ENCODE data around the gene NWD2.

The NWD2 gene

GRCh38 chr4:37299468-37299867 lies 54.9 kb downstream of the NWD2 start:
- no peak for DNase-seq

DNA sequence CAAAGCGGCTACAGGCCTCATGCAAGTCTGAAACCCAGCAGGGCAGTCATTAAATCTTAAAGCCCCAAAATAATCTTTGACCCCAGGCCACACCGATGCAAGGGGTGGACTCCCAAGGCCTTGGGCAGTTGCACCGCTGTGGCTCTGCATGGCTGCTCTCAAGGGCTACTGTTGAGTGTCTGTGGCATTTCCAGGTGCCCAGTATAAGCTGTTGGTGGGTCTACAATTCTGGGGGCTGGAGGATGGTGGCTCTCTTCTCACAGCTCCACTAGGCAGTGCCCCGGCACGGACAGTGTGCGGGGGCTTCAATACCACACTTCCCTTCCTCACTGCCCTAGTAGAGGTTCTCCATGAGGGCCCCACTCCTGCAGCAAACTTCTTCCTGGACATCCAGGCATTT lies 60.1 kb downstream of the NWD2 start:
- no peak for DNase-seq

DNA sequence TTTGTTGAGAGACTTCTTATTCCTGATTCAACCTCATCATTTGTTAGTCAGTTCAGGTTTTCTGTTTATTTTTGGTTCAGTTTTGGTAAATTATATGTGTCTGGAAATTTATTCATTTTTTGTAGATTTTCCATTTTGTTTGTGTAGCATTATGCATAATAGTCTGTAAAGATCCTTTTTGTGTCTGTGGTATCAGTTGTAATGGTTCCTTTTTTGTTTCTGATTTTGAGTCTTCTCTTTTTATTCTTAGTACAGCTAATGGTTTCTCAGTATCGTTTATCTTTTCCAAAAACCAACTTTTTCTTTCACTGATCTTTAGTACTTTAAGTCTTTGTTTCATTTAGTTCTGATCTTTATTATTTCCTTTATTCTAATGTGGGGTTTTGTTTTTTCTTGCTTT lies 61.4 kb downstream of the NWD2 start:
- no peak for DNase-seq

DNA sequence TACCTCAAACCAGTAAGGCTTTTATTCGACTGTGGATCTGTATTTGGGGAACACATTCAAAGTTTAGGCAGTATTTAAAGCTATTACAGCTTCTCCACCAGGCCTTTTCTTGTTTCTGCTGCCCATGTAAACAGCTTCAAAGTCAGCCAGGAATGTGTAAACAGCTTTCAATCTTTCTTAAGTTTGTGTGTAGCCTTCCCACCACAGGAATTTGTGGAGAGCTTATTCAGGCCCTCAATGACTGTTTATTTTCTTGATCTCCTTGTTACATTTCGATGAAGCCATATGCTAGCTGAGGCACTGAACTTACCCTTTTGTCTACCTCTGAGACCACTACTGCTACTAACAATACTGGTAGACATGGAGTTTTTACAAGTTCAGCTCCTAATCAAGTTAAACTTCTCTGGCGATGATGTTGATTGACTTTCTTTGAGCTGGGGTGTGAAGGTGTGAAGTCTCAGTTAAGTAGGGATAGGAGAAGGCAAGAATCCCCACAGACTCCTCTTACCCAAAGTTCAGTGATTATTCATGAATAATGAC lies 72.6 kb downstream of the NWD2 start:
- no peak for DNase-seq

DNA sequence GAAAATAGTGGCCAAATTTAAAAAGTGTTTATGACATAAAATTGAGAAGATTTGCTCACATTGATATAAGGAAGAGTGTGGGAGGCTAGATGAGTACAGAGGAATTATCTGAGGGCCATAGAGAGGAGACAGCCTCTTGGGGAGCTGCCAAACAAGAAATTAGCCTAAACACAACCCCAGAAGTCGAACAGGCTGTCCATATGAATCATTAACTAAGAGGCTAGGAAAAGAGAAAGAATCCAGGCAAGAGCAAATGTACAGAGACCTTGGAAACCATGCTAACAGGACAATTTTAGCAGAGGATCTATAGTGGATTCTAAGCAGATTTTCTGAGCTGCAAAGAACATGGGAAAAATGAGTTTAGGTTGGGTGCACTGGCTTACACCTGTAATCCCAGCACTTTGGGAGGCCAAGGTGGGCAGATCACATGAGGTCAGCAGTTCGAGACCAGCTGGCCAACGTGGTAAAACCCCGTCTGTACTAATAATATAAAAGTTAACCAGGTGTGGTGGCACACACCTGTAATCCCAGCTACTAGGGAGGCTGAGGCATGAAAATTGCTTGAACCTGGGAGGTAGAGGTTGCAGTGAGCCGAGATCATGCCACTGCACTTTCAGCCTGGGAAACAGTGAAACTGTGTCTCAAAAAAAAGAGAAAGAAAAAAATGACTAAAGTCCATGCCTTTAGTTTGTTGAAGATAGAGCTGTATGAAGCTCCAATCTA lies 76.1 kb downstream of the NWD2 start:
- DNase-seq = no peak

GRCh38 chr4:37322122-37322521 lies 77.6 kb downstream of the NWD2 start:
- no peak for DNase-seq

- peak; percentile 65 for DNase-seq
These were observed 80.0 kb downstream of the NWD2 start for GRCh38 chr4:37324546-37324945.

DNA sequence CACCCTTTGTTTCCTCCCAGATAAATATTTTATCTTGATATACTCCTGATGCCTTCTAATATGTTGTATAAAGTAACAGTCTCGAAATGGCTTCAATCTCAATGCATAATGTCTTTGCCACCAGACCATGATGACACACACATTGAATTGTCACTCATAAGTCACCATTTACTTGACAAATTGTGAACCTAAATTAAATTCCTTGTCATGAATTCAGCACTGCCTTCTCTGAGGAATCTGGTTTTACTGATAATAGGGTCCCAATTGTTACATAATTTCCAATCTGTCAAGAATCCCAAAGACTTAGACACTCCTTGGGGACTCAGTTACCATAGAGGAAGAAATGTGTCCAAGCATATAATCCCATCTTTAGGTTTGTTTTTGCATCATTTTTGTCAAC lies 82.3 kb downstream of the NWD2 start:
- DNase-seq = no peak

DNA sequence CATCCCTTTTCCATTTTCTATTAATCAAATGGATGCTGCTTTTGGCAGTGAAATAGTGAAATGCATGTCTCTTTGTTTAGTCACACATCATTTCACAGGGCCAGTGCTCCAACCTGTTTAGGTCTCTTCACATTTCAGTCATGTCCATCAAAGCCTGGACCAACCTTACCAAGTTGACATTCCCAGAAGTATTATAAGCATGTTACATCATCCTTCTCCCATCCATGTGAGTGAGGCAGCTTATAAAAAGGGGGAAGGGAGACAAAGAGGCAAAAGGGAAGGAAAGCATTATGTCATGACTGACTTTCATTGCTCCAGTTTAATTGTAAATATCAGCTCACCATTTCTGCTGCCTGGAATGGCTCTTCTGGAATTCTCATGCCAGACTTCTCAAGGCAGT lies 94.4 kb downstream of the NWD2 start:
- no peak for DNase-seq

GRCh38 chr4:37358748-37359147 lies 114.2 kb downstream of the NWD2 start:
- no peak for DNase-seq

GRCh38 chr4:37359261-37359660 lies 114.7 kb downstream of the NWD2 start:
- DNase-seq = no peak

- DNase-seq = no peak
These were observed 121.3 kb downstream of the NWD2 start for GRCh38 chr4:37365888-37366287.

- DNase-seq = no peak
These were observed 123.4 kb downstream of the NWD2 start for GRCh38 chr4:37367901-37368300.

- no peak for DNase-seq
These were observed 125.5 kb downstream of the NWD2 start for GRCh38 chr4:37370052-37370451.

GRCh38 chr4:37381040-37381668 lies 136.6 kb downstream of the NWD2 start:
- DNase-seq = no peak

- DNase-seq = peak; percentile 54
These were observed 139.2 kb downstream of the NWD2 start for GRCh38 chr4:37383579-37384229.

- no peak for DNase-seq
These were observed 140.9 kb downstream of the NWD2 start for GRCh38 chr4:37385424-37385823.

- no peak for DNase-seq
These were observed 144.3 kb downstream of the NWD2 start for GRCh38 chr4:37388681-37389365.

DNA sequence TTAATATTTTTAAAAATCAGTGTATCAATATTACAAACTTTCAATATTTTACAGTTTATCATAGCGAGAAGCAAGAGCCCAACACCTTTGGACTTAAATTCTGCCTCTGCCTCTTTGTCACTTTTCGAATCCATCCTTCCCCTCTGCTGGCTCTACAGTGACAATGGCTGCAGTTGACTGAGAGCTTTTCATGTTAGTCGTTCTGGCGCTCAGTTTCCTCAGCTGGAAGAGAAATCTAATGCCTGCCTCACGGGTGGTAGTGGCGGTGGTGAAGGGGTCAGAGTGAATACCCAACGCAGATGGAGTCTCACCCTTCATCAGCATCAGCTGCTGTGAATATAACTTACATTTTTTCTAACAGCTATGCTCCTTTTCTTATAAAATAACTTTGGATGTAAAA lies 144.8 kb downstream of the NWD2 start:
- DNase-seq = no peak

DNA sequence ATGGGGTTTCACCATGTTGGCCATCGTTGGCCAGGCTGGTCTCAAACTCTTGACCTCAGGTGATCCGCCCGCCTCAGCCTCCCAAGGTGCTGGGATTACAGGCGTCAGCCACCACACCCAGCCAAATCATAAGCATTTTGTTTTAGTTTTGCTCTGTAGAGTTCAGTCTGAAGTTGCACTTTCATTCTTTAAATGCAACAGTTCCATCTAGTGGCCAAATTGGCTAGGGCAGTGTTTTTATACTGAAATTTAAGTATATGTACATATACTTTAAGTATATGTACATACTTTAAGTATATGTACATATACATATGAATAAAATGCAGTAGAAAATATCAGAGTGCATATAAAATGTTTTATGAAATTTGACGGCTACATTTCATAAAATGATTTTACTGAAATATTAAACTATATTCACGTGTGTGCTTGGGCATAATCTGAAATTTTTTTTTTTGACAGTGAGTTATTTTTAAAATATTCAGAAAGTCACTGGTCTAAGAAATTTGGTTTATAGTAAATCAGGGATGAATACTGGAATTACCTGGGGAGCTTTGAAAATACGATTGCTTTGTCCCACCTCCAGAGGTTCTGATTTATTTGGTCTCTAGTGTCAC lies 145.5 kb downstream of the NWD2 start:
- DNase-seq = peak; percentile 42

- peak; percentile 84 for DNase-seq
These were observed 148.1 kb downstream of the NWD2 start for GRCh38 chr4:37392521-37393255.

- DNase-seq = no peak
These were observed 148.8 kb downstream of the NWD2 start for GRCh38 chr4:37393321-37393720.

Measured in midbrain (tissue), 1 donor.